Hematopoietic multipotent progenitor cell treated with erythropoietin and hydrocortisone succinate and interleukin-3 and kit ligand, for 8 days (in vitro differentiated cells): ENCODE measurements around the gene AMHR2.

Experiments used
- DNase-seq: peaks from one replicate; pipeline ENCODE4 v3.0.0-alpha.2; 2015

The AMHR2 gene

DNA sequence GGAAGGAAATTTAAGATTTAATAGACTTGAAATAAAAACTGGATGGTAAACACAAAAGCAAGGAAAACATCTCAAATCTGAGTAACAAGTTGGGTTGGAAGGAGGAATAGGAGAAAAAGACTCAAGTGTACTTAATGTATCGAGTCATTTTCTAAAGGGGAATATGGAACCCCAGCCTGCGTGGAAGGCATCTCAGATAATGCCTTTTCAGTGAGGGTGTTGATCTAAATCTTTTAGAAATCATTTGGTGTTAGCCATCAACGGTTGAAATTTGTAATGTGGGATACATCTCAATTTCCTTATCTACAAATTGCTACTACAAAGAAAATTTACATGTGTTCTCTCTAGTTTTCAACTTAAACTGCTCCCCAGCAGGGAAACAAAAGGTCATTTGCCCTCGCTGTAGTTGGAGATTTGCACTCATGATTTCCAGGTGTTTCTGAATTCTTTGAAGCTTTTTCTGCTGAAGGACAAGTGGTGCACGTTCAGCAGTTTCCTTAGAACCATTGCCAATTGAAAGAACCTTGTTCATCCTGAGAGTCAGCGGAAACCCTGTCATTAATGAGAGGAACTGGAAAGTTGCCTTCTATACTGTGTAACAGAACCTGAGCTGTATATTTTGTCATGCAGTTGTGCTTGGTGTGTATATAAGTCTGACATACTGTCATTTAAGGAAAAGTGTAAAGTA, 30.4 kb downstream of the AMHR2 start:
- DNase-seq, result no peak

DNA sequence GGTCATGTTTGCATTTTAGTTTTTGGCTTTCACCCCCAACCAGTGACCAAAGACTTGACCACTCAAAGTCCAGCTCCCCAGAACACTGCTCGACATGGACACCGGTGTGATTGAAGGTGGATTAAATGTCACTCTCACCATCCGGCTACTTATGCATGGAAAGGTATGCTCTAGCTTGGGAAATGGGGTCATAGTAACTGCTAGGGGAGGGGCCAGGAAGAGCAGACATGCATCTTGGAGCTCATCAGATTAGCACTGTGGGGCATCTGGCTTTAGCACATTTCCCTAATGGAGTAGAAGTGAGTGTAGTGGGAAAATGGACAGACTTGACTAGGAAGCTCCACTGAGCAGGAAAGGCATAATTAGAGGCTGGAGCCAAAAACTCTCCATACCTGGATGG, 31.1 kb downstream of the AMHR2 start:
- DNase-seq, result no peak

DNA sequence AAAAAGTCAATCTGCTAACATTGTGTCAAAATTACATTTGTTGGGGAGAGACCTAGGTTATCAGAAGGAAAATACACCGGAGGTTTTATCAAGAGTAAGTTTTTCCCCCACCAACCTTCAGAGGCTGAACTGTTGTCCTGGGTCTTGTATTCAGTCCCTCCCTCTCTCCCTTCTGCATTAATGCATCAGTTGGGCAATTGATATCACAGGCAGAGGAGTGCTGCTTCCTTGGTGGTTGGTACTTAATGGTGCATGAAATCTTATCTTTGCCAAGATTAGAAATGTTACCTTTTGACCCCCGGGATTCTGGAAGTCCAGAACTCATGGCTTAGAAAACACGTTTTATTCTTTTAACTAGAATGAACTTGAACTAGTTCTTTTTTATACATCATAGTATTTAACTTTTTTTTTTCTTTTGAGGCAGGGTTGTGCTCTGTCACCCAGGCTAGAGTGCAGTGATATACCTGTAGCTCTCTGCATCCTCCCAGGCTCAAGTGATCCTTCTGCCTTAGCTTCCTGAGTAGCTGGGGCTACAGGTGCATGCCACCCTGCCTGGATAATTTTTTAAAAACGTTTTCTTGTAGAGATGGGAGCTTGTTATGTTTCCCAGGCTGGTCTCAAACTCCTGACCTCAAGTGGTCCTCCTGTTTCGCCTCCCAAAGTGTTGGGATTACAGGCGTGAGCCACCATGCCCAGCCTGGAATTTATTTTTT, 33.2 kb downstream of the AMHR2 start:
- DNase-seq, result no peak

DNA sequence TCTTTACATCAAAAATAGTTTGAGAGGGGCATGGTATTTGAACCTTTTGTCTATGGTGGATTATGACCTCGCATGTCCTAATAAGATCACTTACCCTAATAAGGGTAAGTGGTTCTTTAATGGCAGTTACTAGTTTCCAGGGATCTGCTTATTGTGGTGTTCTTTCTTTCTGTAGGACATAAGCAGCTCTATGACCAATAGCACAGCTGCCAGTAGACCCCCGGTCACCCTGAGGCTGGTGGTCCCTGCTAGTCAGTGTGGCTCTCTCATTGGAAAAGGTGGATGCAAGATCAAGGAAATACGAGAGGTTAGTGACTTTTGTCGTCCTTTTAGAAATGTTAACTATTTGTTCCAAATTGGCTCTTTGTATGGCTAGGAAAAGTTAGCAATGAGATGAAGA, 35.4 kb downstream of the AMHR2 start:
- no peak for DNase-seq

DNA sequence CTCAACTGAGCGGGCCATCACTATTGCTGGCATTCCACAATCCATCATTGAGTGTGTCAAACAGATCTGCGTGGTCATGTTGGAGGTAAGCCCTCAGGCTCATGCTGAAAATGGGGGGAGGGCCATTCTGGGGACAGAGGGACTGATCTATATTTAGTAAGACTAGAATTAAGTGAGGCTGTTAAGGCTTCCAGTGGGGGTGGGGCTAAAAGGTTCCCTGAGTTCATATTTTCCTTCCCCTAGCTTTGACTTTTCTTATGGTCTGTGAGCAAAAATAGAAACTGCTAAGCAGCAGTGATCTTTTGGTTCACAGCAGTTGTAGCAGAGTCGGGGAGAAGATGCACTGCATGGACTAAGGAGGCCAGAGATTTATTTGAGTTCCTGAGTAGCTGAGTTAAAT, 37.4 kb downstream of the AMHR2 start:
- DNase-seq, result no peak

DNA sequence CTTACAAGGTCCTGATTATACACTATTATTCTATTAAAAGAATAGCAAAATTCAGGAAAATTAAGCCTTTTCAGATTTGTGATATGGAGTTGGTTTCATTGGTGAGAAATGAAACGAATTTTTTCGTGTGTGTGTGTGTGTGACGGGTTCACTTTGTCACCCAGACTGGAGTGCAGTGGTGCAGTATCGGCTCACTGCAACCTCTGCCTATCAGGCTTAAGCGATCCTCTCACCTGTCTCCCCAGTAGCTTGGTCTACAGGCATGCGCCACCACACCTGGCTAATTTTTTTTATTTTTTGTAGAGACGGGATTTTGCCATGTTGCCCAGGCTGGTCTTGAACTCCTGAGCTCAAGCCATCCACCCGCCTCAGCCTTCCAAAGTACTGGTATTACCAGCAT, 37.9 kb downstream of the AMHR2 start:
- DNase-seq, result no peak

DNA sequence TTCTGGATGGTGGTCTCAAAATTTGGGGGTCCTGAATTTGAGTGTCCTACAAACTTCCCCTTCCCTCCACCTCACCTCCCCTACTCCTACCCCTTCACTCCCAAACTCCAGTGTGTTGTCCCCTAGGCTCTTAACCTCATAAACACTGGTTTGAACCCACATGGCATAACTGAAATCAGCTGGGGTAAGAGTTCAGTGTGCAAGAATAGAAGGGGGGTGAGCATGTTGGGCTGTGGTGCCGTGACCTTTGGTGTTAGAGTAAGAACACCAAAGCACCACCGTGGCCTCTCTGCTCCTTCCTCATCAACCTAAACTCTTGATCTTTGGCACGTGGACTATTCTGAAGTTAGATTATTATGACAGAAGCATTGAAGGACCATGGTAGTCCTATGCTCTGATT, 39.3 kb downstream of the AMHR2 start:
- DNase-seq, result no peak

DNA sequence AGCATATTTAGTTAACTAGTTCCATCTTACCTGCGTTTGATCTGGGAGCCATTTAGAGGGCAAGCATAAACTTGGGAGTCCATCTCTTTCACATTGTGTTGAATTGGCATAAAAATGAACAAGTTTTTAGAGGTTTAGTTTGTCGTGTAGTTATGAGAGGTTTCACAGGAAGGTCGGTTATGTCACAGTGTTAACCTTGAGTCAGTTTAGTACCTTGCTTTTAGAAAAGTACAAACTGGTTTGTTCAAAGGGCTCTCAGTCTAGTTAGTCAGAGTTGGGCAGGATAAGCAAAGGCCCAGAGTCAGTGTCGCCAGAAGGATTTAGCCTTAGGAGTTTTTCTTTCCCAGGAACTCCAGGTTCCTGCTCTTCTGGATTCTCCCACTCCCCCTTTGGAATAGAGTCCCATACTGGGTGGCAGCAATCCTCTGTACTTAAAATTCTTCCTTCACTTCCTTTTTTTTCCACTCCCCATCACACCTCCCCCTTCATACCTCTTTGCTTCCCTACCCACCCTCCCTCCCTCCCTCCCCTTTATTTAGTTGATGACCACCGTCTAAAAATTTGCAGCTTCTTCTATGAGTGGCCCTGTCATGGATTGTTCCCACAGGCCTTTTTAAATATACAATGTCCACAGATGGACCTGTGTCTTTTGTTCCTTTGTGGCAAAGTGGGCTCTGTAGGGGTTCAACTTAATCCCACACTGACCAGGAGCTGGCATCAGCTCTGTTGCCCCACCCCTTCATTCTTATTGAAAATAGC, 40.3 kb downstream of the AMHR2 start:
- DNase-seq, result no peak

DNA sequence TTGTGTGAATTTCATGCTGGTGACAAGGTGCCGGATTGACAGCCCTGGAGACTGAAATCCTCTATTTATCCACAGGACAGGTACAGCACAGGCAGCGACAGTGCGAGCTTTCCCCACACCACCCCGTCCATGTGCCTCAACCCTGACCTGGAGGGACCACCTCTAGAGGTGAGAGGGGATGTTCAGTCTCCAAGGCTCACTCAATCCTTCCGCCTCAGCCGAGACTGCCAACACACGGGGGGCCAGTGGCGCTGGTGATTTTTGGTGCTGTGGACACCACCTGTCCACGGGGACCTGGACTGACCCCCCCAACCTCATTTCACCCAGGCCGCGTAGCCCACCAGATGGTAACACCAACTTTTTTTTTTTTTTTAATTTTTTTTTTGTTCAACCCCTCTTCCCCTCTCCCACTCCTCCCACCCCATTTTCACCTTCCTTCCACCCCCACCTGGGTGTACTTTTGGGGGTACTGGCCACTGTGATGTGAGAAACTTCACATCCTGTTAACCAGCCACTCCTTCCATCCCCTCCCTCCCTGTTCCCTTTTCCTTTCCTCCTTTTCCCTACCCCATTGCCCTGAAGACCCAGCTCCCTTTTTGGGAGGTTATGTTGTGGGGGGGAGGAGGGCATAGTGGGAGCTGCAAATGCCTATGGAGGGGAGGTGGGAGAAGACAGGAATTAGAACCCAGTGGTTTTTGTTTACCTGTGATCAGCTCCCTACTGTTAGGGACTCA, 41.2 kb downstream of the AMHR2 start:
- DNase-seq, result no peak

DNA sequence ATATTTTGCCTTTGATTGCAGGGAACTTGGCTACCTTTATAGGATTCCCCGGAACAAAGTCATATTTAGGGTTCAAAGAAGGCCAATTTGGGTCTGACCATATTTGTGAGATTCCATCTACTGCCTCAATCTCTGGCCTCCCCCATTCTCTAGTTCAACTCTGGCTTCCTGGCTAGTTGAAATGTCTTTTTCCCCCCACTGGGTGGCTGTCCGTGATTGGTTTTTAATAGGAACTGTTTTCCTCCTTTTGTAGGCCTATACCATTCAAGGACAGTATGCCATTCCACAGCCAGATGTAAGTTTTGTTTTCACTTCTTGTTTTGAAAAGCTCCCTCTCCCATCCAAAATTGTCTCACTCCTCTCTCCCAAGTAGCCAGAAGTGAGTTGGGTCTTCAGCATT, 42.0 kb downstream of the AMHR2 start:
- DNase-seq, result no peak

DNA sequence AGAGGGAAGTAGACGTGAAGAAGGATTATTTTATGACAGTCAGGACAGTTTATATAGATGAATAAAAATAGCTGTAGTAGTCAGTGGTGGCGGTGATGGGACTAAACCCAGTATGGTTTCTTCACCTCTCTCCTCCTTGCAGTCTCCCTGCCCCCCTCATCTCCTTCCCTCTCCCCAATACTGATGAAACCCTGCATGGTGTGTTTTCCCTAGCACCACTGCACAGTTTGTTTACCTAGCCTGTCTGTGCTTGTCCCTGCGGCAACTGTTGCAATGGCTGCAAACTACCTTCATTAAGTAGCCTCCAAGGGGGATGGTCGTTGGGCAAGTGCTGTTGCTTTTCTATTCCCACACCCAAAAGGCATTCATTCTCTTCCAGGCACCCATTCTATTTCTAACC, 43.0 kb downstream of the AMHR2 start:
- no peak for DNase-seq

DNA sequence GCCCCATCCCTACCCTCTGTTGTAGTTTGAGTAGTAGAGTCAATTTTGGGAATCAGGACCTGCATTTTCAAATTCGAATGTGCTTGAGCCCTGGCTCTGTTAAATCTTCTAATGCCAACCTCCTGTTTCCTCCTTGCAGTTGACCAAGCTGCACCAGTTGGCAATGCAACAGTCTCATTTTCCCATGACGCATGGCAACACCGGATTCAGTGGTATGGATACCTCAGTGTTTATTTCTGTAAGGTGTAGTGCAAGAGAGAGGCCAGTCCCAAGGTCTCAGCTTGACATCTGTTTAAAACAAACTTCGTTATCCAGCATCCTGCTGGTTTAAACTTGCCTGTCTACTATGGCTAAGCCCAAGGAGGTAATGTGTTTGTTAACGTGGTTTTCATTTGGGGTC, 43.4 kb downstream of the AMHR2 start:
- DNase-seq, result no peak

DNA sequence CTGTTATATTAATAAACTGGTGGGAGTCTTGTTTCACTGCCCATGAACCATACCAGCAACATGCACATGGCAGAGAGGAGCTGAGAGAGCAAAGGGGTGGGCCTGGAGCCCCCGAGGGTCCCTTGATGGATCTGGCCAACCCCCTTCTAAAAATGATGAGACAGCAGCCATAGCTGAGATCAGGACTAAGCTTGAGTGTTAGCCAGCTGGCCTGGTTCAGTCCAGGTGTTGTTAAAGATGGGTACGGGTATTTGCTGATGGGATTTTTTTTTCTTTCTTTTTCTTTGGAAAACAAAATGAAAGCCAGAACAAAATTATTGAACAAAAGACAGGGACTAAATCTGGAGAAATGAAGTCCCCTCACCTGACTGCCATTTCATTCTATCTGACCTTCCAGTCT, 44.2 kb downstream of the AMHR2 start:
- no peak for DNase-seq

DNA sequence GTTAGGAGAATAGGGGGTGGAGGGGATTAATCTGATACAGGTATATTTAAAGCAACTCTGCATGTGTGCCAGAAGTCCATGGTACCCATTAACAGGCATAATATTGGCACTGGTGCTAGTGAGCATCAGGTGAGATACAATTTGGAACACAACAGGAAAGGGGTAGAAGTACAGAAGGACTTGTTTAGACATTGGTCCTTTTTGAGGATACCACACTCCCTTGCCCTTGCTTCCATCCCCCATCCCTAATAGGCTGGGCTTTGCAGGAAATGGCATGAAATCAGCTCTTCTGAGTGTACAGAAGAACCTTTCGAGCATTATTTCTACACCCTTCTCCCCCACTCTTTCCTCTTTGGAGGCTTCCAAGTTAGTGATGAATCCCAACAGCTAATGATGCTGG, 44.6 kb downstream of the AMHR2 start:
- DNase-seq, result no peak

DNA sequence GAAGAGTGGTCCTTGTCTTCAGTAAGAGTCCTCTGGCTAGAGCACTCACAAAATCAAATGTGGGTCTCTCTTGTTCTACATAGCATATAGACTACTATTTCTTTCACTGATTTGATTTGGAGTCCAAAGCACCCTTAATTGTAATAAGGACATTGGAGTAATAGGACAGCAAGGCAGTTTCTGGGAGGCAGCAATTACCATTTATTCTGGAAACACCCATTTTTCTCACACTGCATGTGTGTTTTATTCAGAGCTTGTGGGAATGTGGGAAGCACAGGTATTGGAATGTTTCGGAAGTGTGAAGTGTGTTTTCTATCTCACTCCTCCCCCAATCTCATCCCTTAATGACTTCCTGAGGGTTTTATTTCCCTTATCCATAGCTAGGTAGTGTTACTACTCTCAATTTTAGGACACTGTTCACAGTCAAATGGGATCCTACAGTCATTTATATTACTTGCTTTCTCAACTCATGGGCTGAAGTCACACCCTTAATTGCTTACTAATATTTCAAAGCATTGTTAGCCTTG, 48.5 kb downstream of the AMHR2 start:
- DNase-seq, result no peak

DNA sequence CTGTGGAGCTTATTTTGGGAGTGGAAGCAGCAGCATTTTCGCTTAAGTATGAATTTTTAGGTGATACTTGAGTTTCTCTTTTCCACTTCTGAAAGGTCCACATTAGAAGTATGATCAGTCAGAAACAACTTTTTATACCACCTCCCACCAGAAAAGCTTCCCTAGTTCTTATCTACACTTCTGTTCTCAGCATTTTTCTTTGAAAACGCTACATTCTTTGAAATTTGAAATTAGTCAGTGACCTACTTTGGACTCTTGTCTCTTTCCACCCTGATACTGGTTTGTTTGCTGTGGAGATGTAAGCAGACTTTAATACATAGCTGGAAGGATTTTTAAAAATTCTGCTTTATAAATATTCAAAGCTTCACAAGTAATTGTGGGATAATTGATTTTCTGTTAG, 50.4 kb downstream of the AMHR2 start:
- DNase-seq, result no peak

DNA sequence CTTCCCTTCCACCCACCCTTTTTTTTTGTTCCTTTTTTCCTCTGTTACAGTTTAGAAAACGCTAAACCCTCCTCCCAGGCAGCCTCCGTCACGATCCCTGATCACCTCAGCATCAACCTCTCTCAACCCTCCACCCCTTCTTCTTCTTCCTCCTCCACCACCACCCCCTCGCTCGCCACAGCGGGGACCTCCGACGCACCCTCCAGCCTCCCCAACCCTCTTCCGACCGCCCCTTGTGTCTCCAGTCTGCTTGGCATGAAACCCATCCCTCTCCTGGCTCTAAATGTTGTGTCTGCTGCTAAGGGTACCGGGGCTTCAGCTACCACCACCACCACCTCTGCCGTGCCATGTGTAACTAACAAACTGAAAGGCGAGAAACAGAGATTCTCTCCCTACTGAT, 51.2 kb downstream of the AMHR2 start:
- no peak for DNase-seq

DNA sequence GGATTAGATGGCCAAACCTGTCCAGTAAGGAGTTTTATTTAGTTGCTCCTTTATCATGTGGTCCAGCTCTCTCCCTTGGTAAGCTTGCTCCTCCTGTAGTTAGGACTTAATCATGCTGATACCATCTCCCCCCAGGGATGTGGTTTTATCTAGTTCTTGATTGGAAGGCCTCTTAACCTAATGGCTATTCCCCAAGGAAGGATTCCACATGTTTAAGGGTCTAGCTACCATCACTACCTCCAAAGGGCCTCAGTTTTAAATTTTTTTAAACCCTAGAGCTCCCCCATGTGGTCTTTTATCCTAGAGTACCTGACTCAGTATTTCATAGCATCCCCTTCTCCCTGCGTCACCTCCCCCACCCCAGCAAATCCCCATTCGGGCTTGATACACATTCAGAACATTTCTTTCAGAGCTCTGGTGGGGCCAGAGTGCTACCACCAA, 53.1 kb downstream of the AMHR2 start:
- peak; percentile 46 for DNase-seq

DNA sequence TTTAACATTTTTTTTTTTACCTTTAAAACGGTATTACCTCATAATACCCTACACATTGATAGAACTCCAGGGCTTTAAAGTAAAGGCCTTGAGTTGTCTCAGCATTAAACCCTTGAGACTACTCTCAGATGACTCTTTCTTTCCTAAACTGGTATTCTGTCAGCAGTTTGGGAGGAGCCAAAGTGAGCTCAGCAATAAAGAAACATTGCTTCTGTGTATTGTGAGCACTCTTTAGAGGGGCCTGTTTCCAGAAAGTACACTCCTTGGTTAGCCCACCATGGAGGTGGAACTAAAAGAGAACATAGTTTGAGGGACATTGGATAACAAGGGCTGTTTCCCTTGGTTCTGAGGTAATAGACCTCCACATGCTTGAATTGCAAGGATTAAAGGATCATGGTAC, 55.2 kb downstream of the AMHR2 start:
- no peak for DNase-seq

DNA sequence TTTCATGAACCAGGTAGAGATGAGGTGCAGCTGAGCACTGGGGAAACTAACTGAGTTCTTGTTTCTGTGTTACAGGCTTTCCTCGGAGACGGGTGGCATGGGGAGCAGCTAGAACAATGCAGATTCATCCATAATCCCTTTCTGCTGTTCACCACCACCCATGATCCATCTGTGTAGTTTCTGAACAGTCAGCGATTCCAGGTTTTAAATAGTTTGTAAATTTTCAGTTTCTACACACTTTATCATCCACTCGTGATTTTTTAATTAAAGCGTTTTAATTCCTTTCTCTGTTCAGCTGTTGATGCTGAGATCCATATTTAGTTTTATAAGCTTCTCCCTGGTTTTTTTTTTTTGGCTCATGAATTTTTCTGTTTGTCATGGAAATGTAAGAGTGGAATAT, 55.7 kb downstream of the AMHR2 start:
- DNase-seq, result no peak

DNA sequence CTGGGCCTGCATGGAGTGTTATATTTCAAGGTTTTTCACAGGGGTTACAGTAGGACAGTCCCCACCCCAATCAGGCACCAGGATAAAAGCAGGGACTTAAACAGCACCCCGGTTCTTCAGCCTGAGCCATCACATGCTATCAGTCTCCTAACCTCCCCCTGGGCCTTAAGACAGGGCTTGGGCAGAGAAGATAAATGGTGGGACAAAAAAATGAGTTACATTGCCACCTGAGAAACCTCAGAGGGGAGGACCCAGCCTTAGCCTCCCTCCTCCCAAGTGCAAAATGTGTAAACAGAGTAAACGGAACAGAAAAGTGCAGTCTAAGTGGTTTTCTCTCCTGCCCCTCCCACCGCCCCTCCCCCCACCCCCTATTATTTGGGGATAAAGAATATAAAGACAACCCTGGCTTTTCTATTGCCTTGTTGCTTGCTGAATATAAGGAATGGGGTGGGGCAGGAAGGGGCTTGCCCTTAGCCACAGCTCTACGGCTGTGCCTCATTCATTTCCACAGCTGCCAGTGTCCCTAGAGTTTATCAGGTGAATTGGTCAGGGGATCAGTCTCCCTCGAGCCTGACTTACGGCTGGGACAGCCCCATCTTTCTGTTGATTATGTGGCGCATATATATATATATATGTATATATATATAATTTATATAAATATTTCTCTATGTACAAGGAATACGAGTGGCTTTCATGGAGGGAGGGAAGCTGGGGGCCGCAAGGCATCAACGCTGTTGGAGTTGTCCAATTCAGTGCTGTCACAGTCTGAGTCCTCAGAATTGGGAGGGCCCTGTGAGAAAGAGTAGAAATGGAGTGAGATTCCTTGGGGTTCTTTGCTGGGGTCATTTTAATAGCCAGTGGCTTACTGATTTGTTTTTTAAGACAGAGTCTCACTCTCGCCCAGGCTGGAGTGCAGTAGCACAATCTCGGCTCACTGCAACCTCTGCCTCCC, 57.1 kb downstream of the AMHR2 start:
- DNase-seq, result no peak
